Breast epithelium (tissue), 3 donors: ENCODE data around the gene RNF113B.

Experiments used
- CTCF ChIP-seq, 3 donors: fragments of 450-650 bp; IDR thresholded peaks; one replicate each; pipeline ENCODE4 v1.5.1; 2016 to 2017; ENCODE audit warnings: antibody characterized with exemption in 3 of 3, mild to moderate bottlenecking in 3 of 3, moderate library complexity in 3 of 3
- POLR2AphosphoS5 ChIP-seq, 3 donors: sonication (generic); formaldehyde crosslinking; IDR thresholded peaks; one replicate each; pipeline ENCODE4 v1.6.1; 2017; ENCODE audit warnings: antibody characterized with exemption in 3 of 3

- TF ChIP-seq CTCF (IDR thresholded peaks at IDR 0.05) = no peak
- TF ChIP-seq POLR2AphosphoS5 (IDR thresholded peaks at IDR 0.05) = no peak
Measured at GRCh38 chr13:98214008-98214643, 37.1 kb upstream of the RNF113B start.
